NCI-H510A (cell line): ENCODE results near the gene GET4.
"Not testable (repeated sequence)": the region's sequence is repeated elsewhere in the genome, so short reads cannot be mapped to it uniquely, and the experiment has no call there.

ENCODE experiments used
- DNase-seq: peaks from one replicate; lab custom pipeline; 2025; lab: John Stamatoyannopoulos, UW

The GET4 gene

DNA sequence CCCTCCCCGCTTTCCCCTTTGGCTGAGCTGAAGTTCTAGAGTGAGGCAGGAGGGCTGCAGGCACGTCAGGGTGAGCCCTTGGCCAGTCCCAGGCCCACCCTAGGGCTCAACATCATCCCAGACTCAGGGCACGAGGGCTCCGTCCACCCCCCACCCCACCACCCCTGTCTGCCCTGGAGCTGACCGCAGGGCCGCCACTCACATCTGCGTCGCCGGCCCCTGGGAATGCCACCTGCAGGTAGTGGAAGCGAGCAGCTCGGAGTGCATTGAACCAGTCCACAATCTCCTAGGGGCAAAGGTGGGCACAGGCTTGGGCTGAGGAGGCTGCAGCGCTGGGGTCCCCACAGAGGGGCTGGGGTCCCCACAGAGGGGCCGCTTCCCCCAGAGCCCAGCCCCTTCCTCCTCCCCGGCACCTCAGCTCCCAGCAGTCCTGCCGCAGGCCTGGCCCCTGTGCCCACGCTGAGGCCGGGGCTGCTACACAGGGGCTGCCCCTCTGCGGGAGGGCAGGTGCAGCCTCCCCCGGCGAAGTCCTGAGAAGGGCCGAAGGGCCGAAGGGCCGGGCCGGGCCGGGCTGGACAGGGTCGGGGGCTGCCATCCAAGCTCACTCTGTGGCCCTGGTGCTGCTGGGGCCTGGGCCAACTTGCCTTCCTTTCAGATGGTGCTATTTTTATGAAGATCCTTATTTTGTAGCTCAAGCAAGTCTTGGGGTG, 24.1 kb downstream of the GET4 start:
- no peak for DNase-seq

DNA sequence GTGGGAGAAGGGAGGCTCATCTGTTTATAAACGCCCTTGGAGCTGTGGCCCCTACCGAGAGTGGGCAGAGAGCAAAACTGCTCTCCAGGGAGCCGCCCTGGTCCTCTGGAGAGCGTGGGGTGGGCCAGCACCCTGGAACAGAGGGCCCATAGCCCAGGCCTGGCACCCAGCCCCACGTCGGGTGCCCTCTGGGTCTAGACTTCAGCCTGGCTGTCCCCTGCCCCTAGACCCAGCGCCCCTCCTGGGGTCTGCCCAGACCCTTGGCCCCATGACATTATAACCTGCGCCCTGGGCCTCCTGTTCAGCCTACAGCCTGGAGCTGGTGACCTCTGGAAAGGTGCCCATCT, 24.7 kb downstream of the GET4 start:
- no peak for DNase-seq

GRCh38 chr7:901388-902154, 25.2 kb downstream of the GET4 start:
- DNase-seq: no peak

- no peak for DNase-seq
Observed at GRCh38 chr7:902996-903395, 26.6 kb downstream of the GET4 start.

DNA sequence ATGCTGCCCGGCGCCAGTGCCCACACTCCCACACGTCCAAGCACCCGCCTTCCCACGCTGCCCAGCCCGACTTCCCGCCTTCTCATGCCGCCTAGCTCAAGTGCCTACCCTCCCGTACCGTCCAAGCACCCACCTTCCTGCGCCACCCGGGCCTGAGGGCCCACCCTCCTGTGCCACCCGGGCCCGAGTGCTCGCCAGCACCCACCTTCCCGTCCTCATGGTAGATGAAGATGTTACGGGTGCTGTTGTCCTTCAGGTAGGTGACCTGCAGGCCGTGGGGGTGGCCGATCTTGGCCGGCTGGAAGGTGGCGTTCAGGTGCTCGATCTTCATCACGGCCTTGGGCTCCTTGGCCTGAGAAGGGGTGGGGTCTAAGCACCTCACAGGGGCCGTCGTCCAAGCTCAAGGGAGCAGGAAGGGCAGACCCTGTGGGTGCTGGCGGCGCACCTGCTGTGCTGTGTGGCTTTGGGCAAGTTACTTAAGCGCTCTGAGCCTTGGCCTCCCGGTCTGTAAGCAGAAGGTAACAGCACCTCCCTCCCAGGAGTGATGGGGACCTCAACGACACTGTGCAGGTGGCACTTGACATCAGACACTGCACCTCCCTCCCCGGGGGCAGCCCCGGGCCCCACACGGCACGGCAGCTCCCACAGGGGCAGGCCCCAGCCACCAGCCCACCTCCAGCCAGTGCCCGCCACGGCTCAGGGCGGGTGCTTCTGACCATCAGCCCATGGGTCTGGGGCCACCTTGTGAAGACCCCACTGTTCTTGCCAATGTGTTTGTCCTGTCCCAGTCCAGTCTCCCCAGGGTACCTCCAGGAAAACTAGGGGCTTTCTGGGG, 27.8 kb downstream of the GET4 start:
- no peak for DNase-seq

- no peak for DNase-seq
Observed at GRCh38 chr7:904847-905246, 28.5 kb downstream of the GET4 start.

GRCh38 chr7:906776-907157, 30.4 kb downstream of the GET4 start:
- DNase-seq: no peak

DNA sequence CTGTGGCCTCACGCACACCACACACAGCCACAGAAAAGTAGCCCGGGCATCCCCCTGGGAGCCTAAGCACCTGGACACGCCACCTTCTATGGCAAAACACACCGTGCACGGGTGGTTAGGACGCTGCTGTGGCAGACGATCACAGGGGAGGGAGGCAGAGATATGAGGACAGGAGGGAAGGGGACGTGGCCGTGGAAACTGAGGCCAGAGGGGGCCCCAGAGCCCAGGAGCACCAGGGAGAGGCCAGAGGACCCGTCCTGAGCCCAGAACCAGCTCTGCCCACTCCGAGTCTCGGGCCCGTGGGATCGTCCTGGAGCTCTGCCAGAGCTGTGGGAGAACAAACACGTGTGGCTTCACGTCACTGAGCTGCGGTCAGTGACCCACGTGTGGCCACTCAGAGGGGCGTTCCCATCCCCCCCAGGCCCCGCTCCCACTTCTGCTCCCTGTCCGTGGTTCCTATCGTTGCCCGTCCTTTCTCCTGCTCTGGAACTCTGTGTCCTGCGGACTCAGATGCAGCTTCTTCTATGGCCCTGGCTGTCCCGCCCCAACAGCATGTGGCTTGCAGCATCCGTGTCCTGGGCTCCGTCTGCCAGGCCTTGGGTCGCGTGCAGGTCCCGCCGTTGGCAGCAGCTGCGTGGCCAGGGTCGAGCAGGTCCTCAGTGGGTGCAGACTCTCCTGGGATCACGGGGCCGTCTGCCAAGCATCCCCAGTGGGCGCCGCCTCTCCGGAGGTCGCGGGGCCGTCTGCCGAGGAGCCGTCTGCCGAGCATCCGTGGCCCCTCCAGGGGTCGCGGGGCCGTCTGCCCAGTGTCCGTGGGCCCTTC, 31.0 kb downstream of the GET4 start:
- no peak for DNase-seq

DNA sequence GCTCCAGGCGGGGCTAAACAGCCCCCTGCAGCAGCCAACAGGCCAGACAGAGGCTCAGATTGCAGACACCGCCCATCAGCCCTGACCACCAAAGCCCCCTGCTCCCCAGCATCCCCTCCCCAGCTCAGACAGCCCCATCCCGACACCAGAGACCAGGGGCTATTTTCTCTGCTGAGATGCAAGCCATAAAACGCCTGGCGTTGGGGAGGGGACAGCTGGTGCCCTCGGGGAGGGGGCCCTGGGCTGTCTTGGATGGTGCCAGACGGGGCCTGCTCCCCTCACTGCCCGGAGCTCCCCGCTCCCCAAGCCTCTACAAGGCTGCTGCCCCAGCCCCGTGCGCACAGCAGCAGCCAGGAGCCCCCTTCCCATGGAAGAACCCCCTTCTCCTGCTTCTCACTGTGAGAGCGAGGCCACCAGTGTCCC, 31.8 kb downstream of the GET4 start:
- DNase-seq: no peak

GRCh38 chr7:908591-909357, 32.4 kb downstream of the GET4 start:
- not testable (repeated sequence) for DNase-seq

- DNase-seq: no peak
Observed at GRCh38 chr7:909358-910329, 33.3 kb downstream of the GET4 start.

- no peak for DNase-seq
Observed at GRCh38 chr7:910441-910861, 34.1 kb downstream of the GET4 start.

DNA sequence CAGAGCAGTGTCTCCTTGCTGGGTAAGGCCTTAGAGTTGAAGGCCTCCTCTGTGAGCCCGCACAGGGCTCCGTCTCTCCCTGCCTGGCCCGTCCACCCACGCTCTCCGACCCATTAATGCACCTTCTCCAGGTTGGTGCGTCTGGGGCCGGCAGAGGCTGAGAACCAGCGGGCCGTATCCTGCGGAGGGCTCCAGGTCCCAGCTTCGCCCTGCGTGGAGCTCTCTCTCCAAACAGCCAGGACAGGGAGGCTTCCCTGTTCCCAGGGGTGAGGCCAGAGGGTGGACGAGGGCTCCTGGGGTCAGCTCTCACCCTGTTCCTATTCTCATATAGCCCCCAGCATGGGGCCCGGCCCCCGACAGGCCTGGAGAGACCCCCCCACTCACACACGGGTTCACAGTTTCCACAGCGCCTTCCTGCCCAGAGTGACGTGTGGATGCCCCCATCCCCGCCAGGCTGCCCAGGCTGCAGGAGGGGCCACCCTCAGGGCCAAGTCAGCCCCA, 34.6 kb downstream of the GET4 start:
- no peak for DNase-seq

GRCh38 chr7:911791-912480, 35.6 kb downstream of the GET4 start:
- no peak for DNase-seq

DNA sequence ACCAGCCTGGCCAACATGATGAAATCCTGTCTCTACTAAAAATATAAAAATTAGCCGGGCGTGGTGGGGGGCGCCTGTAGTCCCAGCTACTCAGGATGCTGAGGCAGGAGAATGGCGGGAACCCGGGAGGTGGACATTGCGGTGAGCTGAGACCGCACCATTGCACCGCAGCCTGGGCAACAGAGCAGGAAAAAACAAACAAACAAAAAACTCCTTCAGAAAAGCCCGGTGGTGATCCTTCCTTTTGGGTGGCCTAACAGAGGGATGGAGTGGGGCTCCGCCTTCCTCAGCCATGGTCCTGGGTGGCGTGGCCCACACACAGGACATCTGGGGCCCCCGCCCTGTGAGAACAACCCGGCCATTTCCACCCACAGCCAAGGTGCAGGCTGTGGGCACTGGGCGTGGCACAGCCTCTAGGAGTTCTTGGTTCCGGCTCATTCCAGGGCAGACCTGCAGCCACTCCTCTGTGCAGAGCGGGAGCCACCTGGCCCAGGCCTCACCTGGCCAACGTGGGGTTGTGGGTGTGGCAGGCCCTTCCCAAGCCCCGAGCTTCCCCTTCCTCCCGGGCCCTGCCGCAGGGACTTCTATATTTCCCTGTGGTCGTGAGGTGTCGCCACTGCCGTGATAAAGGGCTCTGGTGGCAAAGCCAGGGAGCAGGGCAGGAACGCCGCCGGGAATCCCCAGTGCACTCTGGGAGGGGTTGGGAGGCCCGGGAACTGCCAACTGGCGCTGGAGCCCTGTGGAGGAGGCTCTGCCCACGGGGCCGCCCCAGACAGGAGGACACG, 37.6 kb downstream of the GET4 start:
- DNase-seq: no peak

DNA sequence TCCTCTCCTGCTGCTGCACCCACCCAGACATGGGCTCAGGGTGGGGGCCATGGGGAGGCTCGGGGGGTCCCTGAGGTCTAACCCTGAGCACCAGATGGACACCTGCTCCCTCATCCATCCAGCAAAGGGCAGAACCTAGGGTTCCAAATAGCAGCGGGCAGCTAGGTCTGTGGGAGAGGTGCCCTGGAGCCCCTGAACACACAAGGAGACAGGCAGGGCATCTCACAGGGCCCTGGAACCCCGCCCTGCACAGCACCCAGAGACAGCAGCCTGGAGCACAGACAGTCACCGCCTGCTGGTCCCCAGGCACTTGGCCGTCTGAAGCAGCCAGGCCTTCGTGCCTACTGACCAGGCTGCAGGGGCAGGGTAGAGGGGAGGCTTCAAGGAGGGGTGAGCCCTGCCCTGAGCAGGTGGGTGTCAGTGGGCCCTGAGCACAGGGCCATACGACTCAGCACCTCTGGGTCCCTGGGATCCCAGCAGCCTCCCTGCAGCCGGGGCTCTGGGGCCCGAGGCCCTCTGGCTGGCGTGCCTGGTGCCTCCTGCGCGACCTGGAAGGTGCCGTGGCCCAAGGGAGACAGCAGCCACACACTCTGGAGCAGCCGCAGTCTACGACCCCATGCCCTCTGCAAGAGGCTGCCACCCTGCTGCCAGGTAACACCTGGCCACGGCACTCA, 38.3 kb downstream of the GET4 start:
- DNase-seq: no peak

GRCh38 chr7:915291-916218, 39.2 kb downstream of the GET4 start:
- no peak for DNase-seq
